GM23338 (cell line): ENCODE results near the gene CNPY4.

Experiments used
- CREB1 ChIP-seq: fragments of 250-450 bp; sonication (Bioruptor Pico); IDR thresholded peaks from 2 replicates; pipeline ENCODE4 v1.5.0; 2020; ENCODE audit warnings: low read depth, mild to moderate bottlenecking, moderate library complexity
- CTCF ChIP-seq, 2 experiments: fragments of 200-600 bp in 1 of 2; sonication (generic) in 1 of 2; conservative IDR thresholded peaks; 2 replicates each; pipeline versions ENCODE4 v1.5.1 to v1.6.1; 2016 to 2017; ENCODE audit warnings: antibody characterized with exemption in 2 of 2, low read depth in 2 of 2, mild to moderate bottlenecking in 2 of 2, moderate library complexity in 1 of 2
- ETS1 ChIP-seq: IDR thresholded peaks from 2 replicates; pipeline ENCODE4 v1.6.1; 2016; ENCODE audit warnings: antibody characterized with exemption
- EZH2 ChIP-seq: fragments of 200-600 bp; sonication (generic); IDR thresholded peaks from one replicate; pipeline ENCODE4 v1.8.0; 2017; ENCODE audit warnings: antibody characterized with exemption, mild to moderate bottlenecking, low read depth; ENCODE audit not compliant: unreplicated experiment
- EZH2phosphoT487 ChIP-seq: fragments of 200-600 bp; sonication (generic); IDR thresholded peaks from one replicate; pipeline ENCODE4 v1.8.1; 2018; ENCODE audit warnings: antibody characterized with exemption; ENCODE audit not compliant: unreplicated experiment
- JUNB ChIP-seq: IDR thresholded peaks from one replicate; pipeline ENCODE4 v1.6.1; 2016; ENCODE audit warnings: antibody characterized with exemption; ENCODE audit not compliant: unreplicated experiment
- NANOG ChIP-seq: IDR thresholded peaks from 2 replicates; pipeline ENCODE4 v1.6.1; 2016; ENCODE audit warnings: antibody characterized with exemption, borderline replicate concordance
- POLR2AphosphoS5 ChIP-seq: IDR thresholded peaks from 2 replicates; pipeline ENCODE4 v1.6.1; 2016; ENCODE audit warnings: antibody characterized with exemption, low read depth
- REST ChIP-seq: IDR thresholded peaks from one replicate; pipeline ENCODE4 v1.6.1; 2018; ENCODE audit warnings: antibody characterized with exemption; ENCODE audit not compliant: unreplicated experiment
- ZNF114 ChIP-seq: fragments of 250-450 bp; sonication (Bioruptor Pico); IDR thresholded peaks from 2 replicates; pipeline ENCODE4 v1.5.0; 2020; ENCODE audit warnings: mild to moderate bottlenecking, moderate library complexity
- ZNF462 ChIP-seq: fragments of 250-450 bp; sonication (Bioruptor Pico); IDR thresholded peaks from 2 replicates; pipeline ENCODE4 v1.5.0; 2020; ENCODE audit warnings: mild to moderate bottlenecking, moderate library complexity

GRCh38 chr7:100159099-100159623 is 39.7 kb downstream of the CNPY4 start:
- TF ChIP-seq CTCF (conservative IDR thresholded peaks at IDR 0.05; ENCODE audit: low read depth in 2 of 2) (no peak), EZH2phosphoT487 (no peak), REST (no peak), EZH2 (no peak), ZNF114 (no peak), POLR2AphosphoS5 (no peak), JUNB (no peak), CREB1 (CRISPR knock-in tag) (no peak), NANOG (no peak), ETS1 (no peak), ZNF462 (CRISPR knock-in tag) (no peak)
